OCI-LY7 (cell line): ENCODE results near the gene TTC38. TPM values are rescaled to one million over a fixed set of nuclear protein-coding genes. Genes with fewer than 3 reads are reported as not detected.
A peak's percentile ranks its signal among the peaks of the same experiment; 100 is the strongest.

Experiments
- BruUV-seq: library from RNA; stranded (reverse); fragments of 400-500 nt; replicated peaks from 2 replicates; lab custom pipeline; 2021; lab: Mats Ljungman, UMichigan
- CTCF ChIA-PET: fragments of 300-600 bp; sonication (Branson Sonifier 250); formaldehyde crosslinking; loops from one replicate; lab custom pipeline; 2022; ENCODE audit warnings: antibody characterized with exemption; ENCODE audit not compliant: unreplicated experiment; lab: Charles Lee
- POLR2A ChIA-PET: fragments of 300-600 bp; sonication (Branson Sonifier 250); formaldehyde crosslinking; loops from one replicate; lab custom pipeline; 2022; ENCODE audit warnings: antibody characterized with exemption; lab: Charles Lee
- DNase-seq: peaks from one replicate; pipeline ENCODE4 v3.0.0-alpha.2; 2015; ENCODE audit warnings: low spot score
- H2AFZ ChIP-seq: fragments of 200-600 bp; sonication (generic), shearing (Covaris generic); 2 replicates; pipeline ENCODE4 v1.6.1; 2014; ENCODE audit warnings: mild to moderate bottlenecking, antibody characterized with exemption, low read length, moderate library complexity
- H3K27ac ChIP-seq: fragments of 200-600 bp; sonication (generic); 2 replicates; pipeline ENCODE4 v1.5.1; 2014; ENCODE audit warnings: mixed run types, low read depth, mild to moderate bottlenecking, moderate library complexity, low read length, inconsistent platforms; ENCODE audit not compliant: poor library complexity, severe bottlenecking
- H3K36me3 ChIP-seq: fragments of 200-600 bp; sonication (generic); 2 replicates; pipeline ENCODE4 v1.6.1; 2014; ENCODE audit warnings: mild to moderate bottlenecking, antibody characterized with exemption, low read length, moderate library complexity, mixed read lengths; ENCODE audit not compliant: insufficient read depth
- H3K4me1 ChIP-seq: fragments of 200-600 bp; sonication (generic); 2 replicates; pipeline ENCODE4 v1.5.1; 2014; ENCODE audit warnings: mild to moderate bottlenecking, low read length; ENCODE audit not compliant: insufficient read depth, poor library complexity, severe bottlenecking
- H3K4me2 ChIP-seq: fragments of 200-600 bp; sonication (generic); 2 replicates; pipeline ENCODE4 v1.6.1; 2014; ENCODE audit warnings: mild to moderate bottlenecking, low read length
- H3K4me3 ChIP-seq: fragments of 200-600 bp; sonication (generic); 2 replicates; pipeline ENCODE4 v1.5.1; 2014; ENCODE audit warnings: mild to moderate bottlenecking, low read depth, low read length; ENCODE audit not compliant: poor library complexity, severe bottlenecking
- H3K79me2 ChIP-seq: fragments of 200-600 bp; sonication (generic); 2 replicates; pipeline ENCODE4 v1.6.1; 2016; ENCODE audit warnings: low read depth, mild to moderate bottlenecking, low read length, moderate library complexity, mixed read lengths; ENCODE audit not compliant: insufficient read depth
- H3K9me2 ChIP-seq: fragments of 200-600 bp; sonication (generic); 2 replicates; pipeline ENCODE4 v1.6.1; 2016; ENCODE audit warnings: mild to moderate bottlenecking, low read length, mixed read lengths; ENCODE audit not compliant: insufficient read depth
- H3K9me3 ChIP-seq: fragments of 200-600 bp; sonication (generic); 2 replicates; pipeline ENCODE4 v1.6.1; 2014; ENCODE audit warnings: mild to moderate bottlenecking, mixed run types, low read length, mixed read lengths
- H4K20me1 ChIP-seq: fragments of 200-600 bp; sonication (generic); 2 replicates; pipeline ENCODE4 v1.6.1; 2014; ENCODE audit warnings: mild to moderate bottlenecking, antibody characterized with exemption, low read length, moderate library complexity, mixed read lengths; ENCODE audit not compliant: insufficient read depth
- CTCF ChIP-seq: fragments of 200-600 bp; sonication (generic); conservative IDR thresholded peaks from 2 replicates; pipeline ENCODE4 v1.5.1; 2014; ENCODE audit warnings: mild to moderate bottlenecking, antibody characterized with exemption, low read length, moderate library complexity, mixed read lengths
- EZH2phosphoT487 ChIP-seq: fragments of 200-600 bp; sonication (generic); IDR thresholded peaks from 2 replicates; pipeline ENCODE4 v1.6.1; 2018; ENCODE audit warnings: low read depth, borderline replicate concordance, mild to moderate bottlenecking, mixed run types, antibody characterized with exemption, low read length, moderate library complexity, mixed read lengths
- intact Hi-C: fragments of 100-400 bp; cut with micrococcal nuclease; formaldehyde crosslinking; loops from one replicate; pipeline ENCODE4 v1.10.0; 2022; ENCODE audit not compliant: unreplicated experiment
- total RNA-seq, 2 experiments: library from RNA; depleted of rRNA in 1 of 2; stranded (reverse); fragments of >200 nt in 1 of 2; shearing (Covaris generic) in 1 of 2; gene quantifications; 2 replicates each; pipeline ENCODE4 v1.2.3, GENCODE V29; 2014 to 2022

TTC38 gene
- total RNA-seq, 2 experiments from 2014 or later = 0.44 to 2.7 TPM

GRCh38 chr22:46239261-46240048, 28.4 kb upstream of the TTC38 start:
- no TSS peak for BruUV-seq
- ChIA-PET POLR2A (interaction anchor here (0.6 to 1.2 kb wide), 3 partner anchors 8 to 45 kb away, joined by 3 read pairs; partner anchors contain the start of gene CDPF1), CTCF (no interaction called here)
- H3K9me3 ChIP-seq = peaks cover 14% of the 10 kb centered on the region; the same call in 1 of the 2 replicates
- peaks cover 32% of the 10 kb centered on the region for H3K4me1 ChIP-seq
- H3K36me3 ChIP-seq = no peaks in the 10 kb centered on the region
- peak overlapping the region; percentile 43 for H3K4me2 ChIP-seq
- DNase-seq = peak; percentile 89
- no peaks in the 10 kb centered on the region for H4K20me1 ChIP-seq
- peak overlapping the region; percentile 65 for H3K27ac ChIP-seq
- H2AFZ ChIP-seq = peak overlapping the region; percentile 27; the same call in 1 of the 2 replicates
- peak overlapping the region; percentile 17 for H3K4me3 ChIP-seq
- intact Hi-C loops = loop anchor here (5.0 kb wide), 1 partner anchor 87 kb away; the partner anchor contains the start of gene PPARA
- TF ChIP-seq EZH2phosphoT487 (no peak), CTCF (no peak)
- H3K79me2 ChIP-seq = no peaks in the 10 kb centered on the region
- no peaks in the 10 kb centered on the region for H3K9me2 ChIP-seq

DNA sequence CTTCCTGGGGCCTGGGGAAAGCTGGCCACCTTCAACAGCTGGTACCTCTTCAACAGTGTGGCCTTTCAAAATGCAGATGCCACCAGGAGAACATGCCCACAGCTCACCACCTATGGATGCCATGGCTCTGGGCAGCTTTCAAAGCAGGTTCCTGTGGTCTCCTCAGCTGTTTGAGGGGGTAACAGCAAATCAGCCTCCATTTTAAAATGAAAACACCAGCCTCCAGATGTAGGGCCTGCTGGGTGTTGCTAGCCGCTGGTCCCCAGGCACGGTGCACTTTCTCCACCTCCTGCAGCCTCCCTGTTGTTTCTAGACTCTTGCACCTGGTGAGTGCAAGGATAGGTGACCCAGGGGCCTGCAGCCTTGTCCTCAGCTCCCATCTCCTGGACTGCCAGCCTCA, 27.7 kb upstream of the TTC38 start:
- Histone ChIP-seq H3K27ac (peak overlapping the region; percentile 65), H3K9me2 (no peaks in the 10 kb centered on the region), H4K20me1 (no peaks in the 10 kb centered on the region), H2AFZ (peak overlapping the region; percentile 27; the same call in 1 of the 2 replicates), H3K9me3 (peaks cover 14% of the 10 kb centered on the region; the same call in 1 of the 2 replicates), H3K4me2 (peak overlapping the region; percentile 43), H3K36me3 (no peaks in the 10 kb centered on the region), H3K4me1 (peaks cover 27% of the 10 kb centered on the region), H3K4me3 (peak overlapping the region; percentile 17), H3K79me2 (no peaks in the 10 kb centered on the region)
- ChIA-PET CTCF (no interaction called here), POLR2A (interaction anchor here (0.5 to 0.6 kb wide), 2 partner anchors 45 to 198 kb away, joined by 3 read pairs; no protein-coding TSS in a partner anchor)
- DNase-seq = peak; percentile 24
- TF ChIP-seq CTCF = no peak
- intact Hi-C loops = no loop called here
- BruUV-seq = no TSS peak
